ENCODE results near the gene TM4SF4. TPM values are rescaled to one million over a fixed set of nuclear protein-coding genes. Genes with fewer than 3 reads are reported as not detected.

TM4SF4 gene
- total and polyA plus RNA-seq, 2 experiments from 2014 or later = not detected

DNA sequence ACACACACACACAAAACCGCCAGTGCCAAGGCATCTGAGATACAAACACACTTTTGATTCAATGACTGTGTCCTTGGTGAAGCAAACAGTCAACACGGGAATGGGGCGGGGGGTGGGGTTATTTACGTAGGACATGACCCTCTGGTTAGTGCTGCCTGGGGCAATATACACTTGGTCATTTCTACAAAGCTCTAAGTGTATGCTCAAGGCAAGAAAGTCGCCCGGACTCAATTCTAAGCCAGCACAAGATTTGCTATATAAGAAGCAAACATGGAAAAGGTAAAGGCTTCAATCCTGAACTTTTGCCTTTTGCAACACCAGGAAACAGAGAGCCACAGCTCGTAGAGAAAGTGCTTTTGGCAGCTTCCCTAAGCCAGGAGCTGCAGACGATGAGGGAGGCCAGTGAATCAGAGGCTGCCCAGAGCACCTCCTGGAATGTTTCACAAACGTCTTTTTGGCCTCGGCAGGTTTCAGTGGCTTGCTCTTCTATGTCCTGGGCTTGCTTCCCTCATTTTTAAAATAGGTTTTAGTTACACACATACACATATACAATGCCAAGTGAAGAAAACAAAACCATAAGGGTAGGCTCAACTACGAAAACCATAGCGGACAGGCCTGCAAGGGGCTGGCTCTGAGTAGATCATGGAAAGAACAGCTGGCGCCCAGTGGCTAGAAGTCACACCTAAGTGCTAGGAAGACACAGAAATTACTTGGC is 73.6 kb downstream of the TM4SF4 start:
- no peaks in the 10 kb centered on the region for H4K20me1 ChIP-seq (replicated peaks; ENCODE audit: insufficient read depth)
- H3K4me1 ChIP-seq (ENCODE audit: insufficient read depth) = peaks cover 13% of the 10 kb centered on the region; the same call in 1 of the 2 replicates
- no peaks in the 10 kb centered on the region for H3K36me3 Mint-ChIP-seq (ENCODE audit: low read depth)
- no peaks in the 10 kb centered on the region; the same call in 1 of the 2 replicates for H3K9me2 ChIP-seq (ENCODE audit: insufficient read depth)
- H3K36me3 ChIP-seq (ENCODE audit: insufficient read depth) = no peaks in the 10 kb centered on the region
- no peaks in the 10 kb centered on the region for H3K9me3 Mint-ChIP-seq
- no peaks in the 10 kb centered on the region for H3K27me3 ChIP-seq (ENCODE audit: insufficient read depth)
- no peak overlapping the region for H2AFZ ChIP-seq
- H3K27ac Mint-ChIP-seq = peak overlapping the region; percentile 74
- TF ChIP-seq NANOG (IDR thresholded peaks at IDR 0.05; ENCODE audit: borderline replicate concordance) (no peak), STAT1 (IDR thresholded peaks at IDR 0.05; ENCODE audit: unreplicated experiment) (no peak), ZNF114 (CRISPR knock-in tag; IDR thresholded peaks at IDR 0.05) (no peak), CREB1 (CRISPR knock-in tag; IDR thresholded peaks at IDR 0.05; ENCODE audit: low read depth) (no peak)
- no peak overlapping the region for H3K4me3 ChIP-seq
- H3F3A ChIP-seq (replicated peaks; ENCODE audit: low read depth) = no peaks in the 10 kb centered on the region
- ATAC-seq (peak; percentile 68), DNase-seq (ENCODE audit: low spot score) (peak; percentile 36)
- H3K4me3 Mint-ChIP-seq = no peak overlapping the region
- H3K27ac ChIP-seq (ENCODE audit: low read depth) = peak overlapping the region; percentile 74
- H3K4me1 Mint-ChIP-seq = peaks cover 17% of the 10 kb centered on the region
- peaks cover 3% of the 10 kb centered on the region for H3K27me3 Mint-ChIP-seq (ENCODE audit: insufficient read depth, low read depth, poor library complexity)
- H3K79me2 ChIP-seq (replicated peaks; ENCODE audit: insufficient read depth) = peaks cover 14% of the 10 kb centered on the region; the same call in 1 of the 2 replicates
- H3K4me2 ChIP-seq = no peak overlapping the region

DNA sequence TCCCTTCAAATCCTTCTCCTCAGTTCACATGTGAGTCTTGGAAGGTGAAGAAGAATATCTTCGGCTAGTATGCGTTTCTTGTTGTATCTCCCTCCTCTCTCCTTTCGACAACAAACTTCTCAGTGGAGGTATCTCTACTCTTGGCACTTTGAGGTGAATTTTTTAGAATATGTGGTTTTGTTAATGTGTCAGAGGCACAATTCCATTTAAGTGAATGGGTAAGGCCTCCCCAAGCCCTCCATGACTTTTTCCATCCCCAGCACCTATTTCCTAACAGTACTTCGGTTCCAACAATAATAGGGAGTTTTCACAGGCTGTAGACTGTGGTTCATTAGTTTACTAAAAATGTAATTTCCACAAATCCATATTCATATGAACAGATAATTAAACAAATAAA is 74.2 kb downstream of the TM4SF4 start:
- ATAC-seq (no peak), DNase-seq (ENCODE audit: low spot score) (no peak)
- H3K4me1 Mint-ChIP-seq = peaks cover 17% of the 10 kb centered on the region
- peak overlapping the region; percentile 74 for H3K27ac Mint-ChIP-seq
- H3K9me3 Mint-ChIP-seq = no peaks in the 10 kb centered on the region
- no peaks in the 10 kb centered on the region for H3K27me3 ChIP-seq (ENCODE audit: insufficient read depth)
- H3K36me3 ChIP-seq (ENCODE audit: insufficient read depth) = no peaks in the 10 kb centered on the region
- no peaks in the 10 kb centered on the region; the same call in 1 of the 2 replicates for H3K9me2 ChIP-seq (ENCODE audit: insufficient read depth)
- H3K27ac ChIP-seq (ENCODE audit: low read depth) = peak overlapping the region; percentile 74; the same call in 1 of the 2 replicates
- TF ChIP-seq CREB1 (CRISPR knock-in tag; IDR thresholded peaks at IDR 0.05; ENCODE audit: low read depth) = no peak
- TF ChIP-seq NANOG (IDR thresholded peaks at IDR 0.05; ENCODE audit: borderline replicate concordance) = no peak
- TF ChIP-seq POLR2AphosphoS5 (IDR thresholded peaks at IDR 0.05; ENCODE audit: low read depth) = no peak
- TF ChIP-seq EZH2 (IDR thresholded peaks at IDR 0.05; ENCODE audit: low read depth, unreplicated experiment) = no peak
- no peak for TF ChIP-seq JUNB (IDR thresholded peaks at IDR 0.05; ENCODE audit: unreplicated experiment)
- no peaks in the 10 kb centered on the region for H3K36me3 Mint-ChIP-seq (ENCODE audit: low read depth)
- H3K4me3 ChIP-seq = no peak overlapping the region
- H2AFZ ChIP-seq = no peak overlapping the region
- no peaks in the 10 kb centered on the region for H3F3A ChIP-seq (replicated peaks; ENCODE audit: low read depth)
- H4K20me1 ChIP-seq (replicated peaks; ENCODE audit: insufficient read depth) = no peaks in the 10 kb centered on the region; the same call in 1 of the 2 replicates
- H3K4me1 ChIP-seq (ENCODE audit: insufficient read depth) = peaks cover 13% of the 10 kb centered on the region; the same call in 1 of the 2 replicates
- no peak overlapping the region for H3K4me3 Mint-ChIP-seq
- peaks cover 3% of the 10 kb centered on the region for H3K27me3 Mint-ChIP-seq (ENCODE audit: insufficient read depth, low read depth, poor library complexity)
- H3K4me2 ChIP-seq = no peak overlapping the region
- H3K79me2 ChIP-seq (replicated peaks; ENCODE audit: insufficient read depth) = peaks cover 18% of the 10 kb centered on the region; the same call in 1 of the 2 replicates

DNA sequence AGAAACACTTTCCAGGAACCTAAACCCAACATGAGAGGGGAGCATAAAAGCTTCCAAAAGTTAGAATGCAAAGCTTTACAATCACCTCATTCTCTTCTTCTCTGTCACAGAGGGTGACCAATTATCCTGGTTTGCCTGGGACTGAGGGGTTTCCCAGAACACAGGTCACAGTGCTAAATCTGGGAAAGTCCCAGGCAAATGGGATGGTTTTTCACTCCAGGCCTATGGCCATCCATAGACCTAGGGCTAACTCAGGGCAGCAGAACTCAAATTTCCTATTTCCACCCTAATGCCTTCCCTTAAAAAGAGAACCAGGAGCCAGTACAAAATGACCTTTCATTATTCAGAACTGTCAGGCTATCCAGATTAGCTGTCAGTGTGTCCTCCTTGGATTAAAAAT is 77.0 kb downstream of the TM4SF4 start:
- Histone ChIP-seq H3K79me2 (replicated peaks; ENCODE audit: insufficient read depth) (peaks cover 15% of the 10 kb centered on the region; the same call in 1 of the 2 replicates), H3F3A (replicated peaks; ENCODE audit: low read depth) (no peaks in the 10 kb centered on the region), H4K20me1 (replicated peaks; ENCODE audit: insufficient read depth) (no peaks in the 10 kb centered on the region; the same call in 1 of the 2 replicates), H3K36me3 (ENCODE audit: insufficient read depth) (no peaks in the 10 kb centered on the region), H3K9me2 (ENCODE audit: insufficient read depth) (no peaks in the 10 kb centered on the region), H3K4me3 (no peak overlapping the region), H3K4me1 (ENCODE audit: insufficient read depth) (peaks cover 37% of the 10 kb centered on the region), H2AFZ (no peak overlapping the region), H3K4me2 (no peak overlapping the region), H3K27ac (ENCODE audit: low read depth) (no peak overlapping the region), H3K27me3 (ENCODE audit: insufficient read depth) (no peaks in the 10 kb centered on the region)
- Mint-ChIP-seq H3K27me3 (ENCODE audit: insufficient read depth, low read depth, poor library complexity) (peaks cover 3% of the 10 kb centered on the region), H3K4me1 (peaks cover 37% of the 10 kb centered on the region), H3K27ac (no peak overlapping the region), H3K9me3 (no peaks in the 10 kb centered on the region), H3K36me3 (ENCODE audit: low read depth) (no peaks in the 10 kb centered on the region), H3K4me3 (no peak overlapping the region)
- ATAC-seq (no peak), DNase-seq (ENCODE audit: low spot score) (no peak)
- TF ChIP-seq EZH2 (IDR thresholded peaks at IDR 0.05; ENCODE audit: low read depth, unreplicated experiment) (no peak), POLR2AphosphoS5 (IDR thresholded peaks at IDR 0.05; ENCODE audit: low read depth) (no peak)

All from GM23338 (cell line).